Measurements from ENCODE around the gene KLHL40.

The KLHL40 gene

GRCh38 chr3:42658091-42658770 lies 27.1 kb upstream of the KLHL40 start:
- DNase-seq: no peak

- peak; percentile 6 for DNase-seq
Measured at GRCh38 chr3:42658771-42659390, 26.5 kb upstream of the KLHL40 start.

GRCh38 chr3:42659451-42660130 lies 25.7 kb upstream of the KLHL40 start:
- DNase-seq: no peak

- DNase-seq: no peak
Measured at GRCh38 chr3:42660131-42660715, 25.1 kb upstream of the KLHL40 start.

- DNase-seq: no peak
Measured at GRCh38 chr3:42660898-42661297, 24.4 kb upstream of the KLHL40 start.

GRCh38 chr3:42661593-42662022 lies 23.7 kb upstream of the KLHL40 start:
- no peak for DNase-seq

DNA sequence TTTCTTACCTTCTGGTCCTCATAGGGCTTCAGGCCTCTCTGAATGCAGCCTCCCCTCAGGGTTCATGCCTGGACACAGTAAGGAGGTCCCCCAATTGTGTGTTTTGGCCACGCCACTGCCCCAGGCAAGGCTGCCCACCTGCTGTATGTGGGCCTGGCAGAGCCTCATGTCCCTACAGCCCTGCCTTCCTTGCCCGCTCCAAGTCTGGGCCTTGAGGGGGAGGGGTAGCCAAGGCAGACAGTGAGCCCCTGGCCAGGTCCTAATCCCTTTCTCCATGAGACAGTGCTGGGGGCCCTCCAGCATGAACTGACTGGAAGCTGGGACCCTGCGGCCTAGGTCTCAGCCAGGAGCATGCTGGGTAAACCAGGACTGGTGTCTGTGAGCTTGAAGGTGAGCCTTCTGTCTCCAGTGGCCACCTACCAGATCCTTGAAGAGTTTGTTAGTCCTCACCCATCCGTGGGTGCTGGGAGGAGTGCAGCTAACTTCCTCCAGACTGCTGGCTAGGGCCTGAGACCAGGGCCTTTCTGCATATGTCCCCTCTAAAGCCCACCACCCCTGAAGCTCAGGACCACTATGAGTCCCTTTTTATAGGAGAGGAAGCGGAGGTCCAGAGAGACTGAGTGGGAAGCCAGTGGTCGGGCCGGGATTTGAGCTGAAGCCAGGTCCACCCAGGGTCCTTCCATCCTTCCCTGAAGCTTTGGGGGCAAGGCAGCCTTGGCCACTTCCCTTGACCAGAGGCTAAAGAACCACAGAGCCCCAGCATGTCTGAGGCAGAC lies 23.1 kb upstream of the KLHL40 start:
- no peak for DNase-seq

GRCh38 chr3:42662813-42663535 lies 22.4 kb upstream of the KLHL40 start:
- no peak for DNase-seq

DNA sequence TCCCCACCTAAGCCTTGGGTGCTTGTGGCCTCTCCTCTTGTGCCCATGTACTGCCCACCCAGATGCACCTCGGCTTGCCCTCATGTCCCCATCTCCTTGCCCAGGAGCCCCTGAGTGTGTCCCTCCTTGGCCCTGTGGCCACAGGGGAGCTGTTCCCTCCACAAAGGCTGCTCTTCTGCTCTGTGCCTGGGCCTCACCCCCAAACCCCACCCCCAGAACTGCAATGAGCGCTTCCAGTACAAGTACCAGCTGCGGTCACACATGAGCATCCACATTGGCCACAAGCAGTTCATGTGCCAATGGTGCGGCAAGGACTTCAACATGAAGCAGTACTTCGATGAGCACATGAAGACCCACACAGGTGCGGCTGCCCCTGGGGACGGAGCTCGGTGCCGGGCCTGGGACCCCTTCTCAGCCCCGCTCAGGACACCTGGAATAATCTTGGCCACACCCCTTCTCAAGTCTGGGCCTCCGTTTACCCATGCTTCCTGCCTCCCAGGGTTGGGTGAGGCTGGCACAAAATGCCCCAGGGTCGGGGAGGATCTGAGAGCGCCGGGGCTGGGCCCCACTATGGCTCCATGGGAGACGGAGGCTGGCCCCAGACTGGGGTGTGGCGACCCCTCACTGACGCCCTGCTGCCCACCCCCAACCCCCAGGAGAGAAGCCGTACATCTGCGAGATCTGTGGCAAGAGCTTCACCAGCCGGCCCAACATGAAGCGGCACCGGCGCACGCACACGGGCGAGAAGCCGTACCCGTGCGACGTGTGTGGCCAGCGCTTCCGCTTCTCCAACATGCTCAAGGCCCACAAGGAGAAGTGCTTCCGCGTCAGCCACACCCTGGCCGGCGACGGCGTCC lies 21.5 kb upstream of the KLHL40 start:
- DNase-seq: no peak

- DNase-seq: no peak
Measured at GRCh38 chr3:42664438-42664803, 20.9 kb upstream of the KLHL40 start.

DNA sequence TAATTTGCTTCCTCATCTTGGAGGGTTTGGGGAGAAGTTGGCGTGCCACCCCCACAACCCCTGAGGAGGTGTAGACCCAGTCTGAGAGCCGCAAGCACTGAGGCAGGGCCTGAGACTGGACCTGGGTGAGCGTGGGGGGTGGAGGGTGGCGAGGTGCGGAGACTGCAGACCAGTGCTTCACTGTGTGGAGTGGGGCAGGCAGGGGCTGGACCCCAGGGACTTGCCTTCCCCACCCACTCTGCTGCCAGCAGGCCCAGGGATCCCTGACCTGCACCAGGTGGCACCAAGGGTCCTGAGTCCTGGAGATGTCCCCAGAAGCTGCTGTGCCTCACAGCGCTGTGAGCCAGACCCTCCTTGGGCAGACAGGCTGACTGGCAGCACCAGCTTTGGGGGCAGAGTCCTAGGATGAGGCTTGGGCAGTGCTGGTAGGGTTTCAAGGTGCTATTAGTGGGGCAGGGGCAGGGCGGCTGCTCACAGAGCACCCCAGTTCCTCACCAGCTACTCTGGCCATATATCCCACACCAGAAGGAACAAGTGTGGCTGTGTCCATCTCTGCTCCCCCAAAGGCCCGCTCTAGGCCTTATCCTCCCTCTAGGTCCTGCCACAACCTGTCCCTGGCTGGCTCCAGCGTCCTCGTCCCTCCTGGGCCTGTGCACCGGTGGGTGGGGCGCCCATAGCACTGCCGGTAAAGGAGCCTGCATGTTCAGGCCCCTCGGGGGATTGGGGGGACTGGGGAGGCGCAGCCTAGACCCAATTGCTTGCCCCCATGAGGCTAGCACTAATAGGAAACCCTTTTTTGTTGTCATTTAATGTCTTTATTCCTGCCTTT lies 20.1 kb upstream of the KLHL40 start:
- DNase-seq: no peak

DNA sequence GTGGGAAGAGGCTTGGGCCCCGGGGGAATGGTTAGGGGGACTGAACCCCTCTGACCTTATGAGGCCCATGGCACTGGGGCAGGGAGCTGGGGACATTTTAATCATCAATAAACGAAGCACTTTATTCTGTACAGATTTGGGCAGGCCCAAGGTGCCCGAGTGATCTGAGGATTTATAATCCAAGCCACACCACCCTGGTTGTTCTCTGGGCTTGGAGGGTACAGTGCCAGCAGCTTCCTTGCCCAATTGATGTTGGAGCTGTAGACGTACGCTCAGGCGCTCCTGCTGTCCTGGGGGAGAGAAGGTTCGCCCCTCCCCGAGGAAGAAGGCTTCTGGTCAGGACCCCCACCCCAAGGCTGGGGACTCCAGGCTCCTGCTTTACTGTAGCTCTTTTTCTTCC lies 19.3 kb upstream of the KLHL40 start:
- DNase-seq: no peak

- DNase-seq: no peak
Measured at GRCh38 chr3:42666577-42666998, 18.7 kb upstream of the KLHL40 start.

DNA sequence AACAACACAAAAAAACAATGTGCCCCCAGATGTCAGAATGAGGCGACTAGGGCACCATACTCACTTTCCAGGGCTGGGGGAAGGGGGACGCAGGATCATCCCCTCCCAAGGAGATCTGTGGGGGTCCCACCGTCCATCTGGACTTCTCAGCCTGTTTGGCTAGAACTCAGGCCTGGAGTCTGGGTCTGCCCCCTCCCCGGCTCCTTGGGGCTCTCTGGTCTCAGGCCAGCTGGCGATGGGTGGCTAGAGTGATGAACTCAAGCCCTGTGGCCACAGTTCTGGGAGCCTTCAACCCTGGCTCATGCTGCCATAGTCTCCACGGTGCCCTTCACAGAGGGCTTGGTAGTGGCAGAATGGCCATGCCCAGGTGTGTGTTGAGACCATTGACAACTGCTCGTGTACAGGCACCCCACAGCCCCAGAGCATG lies 18.2 kb upstream of the KLHL40 start:
- no peak for DNase-seq

DNA sequence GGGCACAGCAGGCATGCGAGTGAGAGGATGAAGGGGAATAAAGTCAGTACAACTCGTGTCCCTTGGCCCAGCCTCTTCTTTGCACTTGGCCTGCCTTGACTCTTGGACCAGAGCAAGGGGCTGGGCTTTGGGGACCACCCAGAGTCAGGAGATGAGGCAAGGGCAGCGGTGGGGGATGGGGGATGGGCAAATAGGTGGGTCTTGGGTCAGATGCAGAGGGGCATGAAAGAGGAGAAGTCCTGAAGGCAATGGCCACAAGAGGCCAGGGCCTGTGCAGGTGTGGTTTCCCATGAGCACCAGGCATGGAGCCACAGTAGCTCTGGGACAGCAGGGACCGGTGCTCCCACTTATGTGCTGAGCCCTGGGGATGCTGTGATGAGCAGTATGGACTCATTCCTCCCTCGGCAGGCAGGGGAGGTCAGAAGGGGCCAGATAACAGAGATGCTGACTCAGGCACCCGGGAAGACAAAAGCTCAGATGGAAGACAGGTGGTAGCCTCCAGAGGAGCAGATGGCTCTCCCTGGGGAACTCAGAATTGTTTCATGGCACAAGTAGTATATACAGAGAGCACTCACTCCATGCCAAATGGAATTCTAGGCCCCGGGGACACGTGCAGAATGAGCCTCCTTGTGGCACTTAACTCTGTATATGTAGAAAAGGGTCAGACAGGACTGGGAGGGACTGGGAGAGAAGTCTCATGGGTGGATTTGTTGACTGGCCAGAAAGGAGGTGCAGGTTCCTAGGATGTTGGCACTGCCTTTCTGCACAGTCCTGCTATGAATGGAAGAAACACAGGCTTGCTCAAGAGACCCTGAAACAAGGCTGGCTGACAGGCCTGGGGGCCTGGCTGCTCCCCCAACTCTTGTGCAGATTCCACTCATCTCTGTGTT lies 17.6 kb upstream of the KLHL40 start:
- DNase-seq: no peak

DNA sequence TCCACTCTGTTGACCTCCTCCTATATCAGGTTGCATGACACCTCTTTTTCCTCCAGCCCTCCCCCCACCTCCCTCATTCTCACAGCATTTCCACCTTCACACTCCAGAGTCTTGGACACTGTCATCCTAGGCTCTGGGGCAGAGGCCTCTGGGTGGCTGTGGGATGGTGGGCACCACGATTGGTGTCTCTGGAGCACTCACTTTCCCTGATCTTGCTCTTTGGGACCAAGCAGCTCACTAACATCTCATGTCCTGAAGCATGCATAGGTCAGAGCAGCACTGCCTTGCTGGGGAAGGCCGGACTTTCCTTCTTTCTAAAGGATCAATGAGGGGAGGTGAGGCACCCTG lies 16.9 kb upstream of the KLHL40 start:
- DNase-seq: no peak

GRCh38 chr3:42668793-42669217 lies 16.5 kb upstream of the KLHL40 start:
- DNase-seq: no peak

DNA sequence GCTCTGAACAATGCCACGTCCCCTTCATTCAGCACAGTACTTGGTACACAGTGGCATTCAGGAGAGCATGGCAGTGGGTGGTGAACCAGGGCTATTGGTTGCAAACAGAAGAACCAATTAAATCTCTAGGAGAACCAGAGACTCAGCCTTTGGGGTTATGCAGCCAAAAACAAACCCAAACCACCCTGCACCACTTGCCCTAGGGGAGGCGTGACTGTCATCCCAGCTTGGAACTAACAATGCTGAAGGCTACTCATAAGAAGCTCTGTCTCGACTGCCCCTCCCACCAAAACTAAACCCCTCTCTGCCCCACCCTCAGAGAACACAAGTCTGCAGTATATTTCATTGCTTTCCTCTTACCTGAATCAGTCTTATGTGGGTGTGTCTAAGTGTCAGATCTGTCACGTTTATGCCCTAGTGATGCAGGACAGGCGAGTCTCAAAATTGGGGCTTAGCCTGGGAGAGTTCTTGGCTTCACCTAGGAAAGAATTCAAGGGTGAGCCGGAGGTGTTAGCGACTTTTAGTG lies 15.2 kb upstream of the KLHL40 start:
- DNase-seq: no peak

GRCh38 chr3:42670670-42671069 lies 14.7 kb upstream of the KLHL40 start:
- no peak for DNase-seq

All from GF-D8 (cell line).